ENCODE measurements around the gene PRR5L.

PRR5L gene

GRCh38 chr11:36376888-36377758, 81.0 kb downstream of the PRR5L start:
- peak; percentile 28 for DNase-seq (ENCODE audit: low read depth)

DNA sequence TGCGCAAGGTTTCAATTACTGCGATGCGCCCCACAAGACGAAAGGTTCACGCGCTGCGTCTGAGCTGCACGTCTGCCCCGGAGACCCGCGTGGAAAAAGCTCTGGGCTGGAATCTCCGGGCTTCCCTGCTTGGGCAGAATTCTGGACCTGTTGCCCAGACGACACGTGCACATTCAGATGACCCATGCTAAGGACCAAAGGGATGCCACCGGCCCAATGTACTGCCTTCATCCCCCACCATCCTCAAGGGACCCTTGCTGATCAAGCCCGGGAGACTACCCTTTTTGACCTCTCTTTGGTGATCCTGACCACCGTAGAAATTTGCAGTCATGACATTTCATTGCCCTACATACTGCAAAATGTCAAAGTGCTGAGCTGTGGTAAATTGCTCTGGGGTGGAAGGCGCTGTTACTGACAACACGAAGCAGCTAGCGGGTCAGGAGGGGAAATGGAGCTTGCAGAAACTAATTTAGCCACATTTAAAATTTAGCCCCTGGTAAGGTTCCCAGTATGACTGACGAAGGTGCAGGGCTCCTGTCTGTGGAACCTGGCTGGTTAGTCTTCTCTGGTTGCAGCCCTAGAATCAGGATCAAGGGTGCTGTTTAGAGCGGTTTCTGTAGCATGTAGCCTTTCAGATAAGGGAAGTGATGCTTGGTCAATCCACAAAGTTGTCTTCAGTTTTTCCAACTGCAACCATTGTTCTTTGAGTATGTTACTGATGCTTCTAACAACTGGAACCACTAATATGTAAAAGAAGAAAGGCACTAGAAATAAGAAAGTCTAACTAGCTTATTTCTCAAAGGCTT, 81.9 kb downstream of the PRR5L start:
- no peak for DNase-seq (ENCODE audit: low read depth)

DNA sequence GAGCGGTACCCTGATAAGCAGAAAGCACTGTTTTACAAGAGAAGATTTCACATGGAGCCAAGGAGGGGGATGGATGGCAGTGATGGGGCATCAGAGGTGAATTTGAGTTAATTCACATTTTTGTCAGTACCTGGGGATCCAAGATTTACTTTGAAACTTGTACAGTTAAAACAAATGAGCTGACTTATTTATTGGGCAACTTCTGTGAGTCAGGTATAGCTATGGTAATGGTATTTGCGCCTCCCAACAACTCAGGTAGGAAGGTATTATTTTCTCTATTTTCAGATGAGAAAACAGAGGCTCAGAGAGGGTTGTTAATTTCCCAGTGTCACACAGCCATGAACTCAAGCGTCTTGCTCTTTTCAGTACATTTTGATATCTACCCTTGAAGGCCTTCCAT, 83.6 kb downstream of the PRR5L start:
- no peak for DNase-seq (ENCODE audit: low read depth)

- DNase-seq (ENCODE audit: low read depth) = no peak
Observed at GRCh38 chr11:36380296-36381014, 84.4 kb downstream of the PRR5L start.

DNA sequence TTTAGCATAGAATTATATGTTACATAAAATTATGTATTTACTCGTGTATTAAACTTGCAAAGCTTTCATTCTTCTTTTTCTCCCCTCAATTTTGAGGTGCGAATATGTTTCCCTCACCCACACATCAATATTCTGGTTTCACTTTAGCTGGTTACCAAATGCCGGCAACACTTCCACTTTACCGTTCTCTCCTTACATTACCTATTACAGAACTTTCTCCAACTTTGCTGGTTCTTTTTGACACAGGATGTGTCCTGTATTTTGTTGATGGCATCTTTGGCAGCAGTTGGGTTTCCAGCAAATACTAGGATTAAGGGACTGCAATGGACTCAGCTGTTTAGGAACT, 84.9 kb downstream of the PRR5L start:
- DNase-seq (ENCODE audit: low read depth) = no peak

DNA sequence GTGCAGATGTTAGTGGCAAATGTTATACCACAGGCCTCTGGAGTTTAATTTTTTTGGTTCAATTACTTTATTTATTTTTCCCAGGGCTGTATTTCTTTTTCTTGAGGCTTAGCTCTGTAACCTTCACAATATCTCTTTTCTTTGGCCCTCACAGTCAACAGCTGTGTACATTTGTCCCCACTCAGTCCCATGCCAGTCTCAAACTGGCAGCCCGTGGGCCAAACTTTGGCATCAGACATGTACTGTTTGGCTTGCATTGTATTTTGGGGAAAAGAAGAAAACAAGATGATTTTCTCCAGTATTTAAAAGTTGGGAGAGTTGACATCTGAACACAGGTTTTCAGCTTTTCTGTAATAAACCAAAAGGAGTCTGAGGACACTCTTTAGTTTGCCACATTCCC, 87.1 kb downstream of the PRR5L start:
- no peak for DNase-seq (ENCODE audit: low read depth)

GRCh38 chr11:36385121-36385970, 89.3 kb downstream of the PRR5L start:
- no peak for DNase-seq (ENCODE audit: low read depth)

GRCh38 chr11:36386411-36386810, 90.3 kb downstream of the PRR5L start:
- DNase-seq (ENCODE audit: low read depth) = no peak

DNA sequence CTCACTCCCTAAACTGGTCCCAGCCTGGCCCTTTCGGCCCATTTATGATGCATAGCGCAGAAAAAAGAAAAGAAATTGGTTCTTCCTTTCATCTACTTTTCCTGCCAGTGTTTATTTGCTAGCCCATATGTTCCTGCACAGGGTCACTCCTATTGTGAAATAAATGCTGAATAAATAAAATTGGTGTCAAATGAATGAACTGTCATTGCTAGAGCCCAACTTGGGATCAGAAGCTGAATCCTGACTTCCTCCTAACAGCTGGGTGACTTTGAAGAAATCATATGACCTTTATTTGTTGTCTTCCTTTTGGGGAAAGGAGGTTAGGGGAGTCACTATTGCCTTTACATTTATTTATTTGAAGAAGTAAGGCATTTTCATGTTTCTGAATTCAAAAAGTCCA, 92.0 kb downstream of the PRR5L start:
- no peak for DNase-seq (ENCODE audit: low read depth)

- no peak for DNase-seq (ENCODE audit: low read depth)
Observed at GRCh38 chr11:36388951-36389350, 92.9 kb downstream of the PRR5L start.

- DNase-seq (ENCODE audit: low read depth) = no peak
Observed at GRCh38 chr11:36389811-36390210, 93.7 kb downstream of the PRR5L start.

GRCh38 chr11:36390963-36391471, 94.9 kb downstream of the PRR5L start:
- DNase-seq (ENCODE audit: low read depth) = no peak

- DNase-seq (ENCODE audit: low read depth) = no peak
Observed at GRCh38 chr11:36392196-36392595, 96.1 kb downstream of the PRR5L start.

GRCh38 chr11:36394056-36394455, 98.0 kb downstream of the PRR5L start:
- DNase-seq (ENCODE audit: low read depth) = no peak

- no peak for DNase-seq (ENCODE audit: low read depth)
Observed at GRCh38 chr11:36394926-36395325, 98.8 kb downstream of the PRR5L start.

GRCh38 chr11:36395978-36396736, 100.1 kb downstream of the PRR5L start:
- DNase-seq (ENCODE audit: low read depth) = no peak

- DNase-seq (ENCODE audit: low read depth) = no peak
Observed at GRCh38 chr11:36398231-36398953, 102.3 kb downstream of the PRR5L start.

DNA sequence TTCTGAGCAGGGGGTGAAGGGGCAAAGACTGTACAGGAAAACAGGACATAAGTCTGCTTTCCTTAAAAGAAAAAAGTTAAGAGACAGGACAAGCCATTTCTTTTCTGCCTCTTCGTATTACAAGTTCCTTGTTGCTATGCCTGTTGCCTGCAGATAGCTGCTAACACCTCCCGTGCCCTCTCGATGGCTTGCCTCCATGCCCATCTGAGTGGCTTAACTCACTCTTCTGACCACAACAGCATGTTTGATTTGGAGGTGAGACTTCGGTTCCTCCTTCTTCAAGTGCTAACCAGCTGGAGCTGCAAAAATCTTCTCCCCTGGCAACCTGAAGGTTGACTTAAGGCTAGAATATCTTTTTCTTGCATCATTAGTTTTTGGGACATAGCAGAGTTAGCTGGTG, 103.1 kb downstream of the PRR5L start:
- no peak for DNase-seq (ENCODE audit: low read depth)

DNA sequence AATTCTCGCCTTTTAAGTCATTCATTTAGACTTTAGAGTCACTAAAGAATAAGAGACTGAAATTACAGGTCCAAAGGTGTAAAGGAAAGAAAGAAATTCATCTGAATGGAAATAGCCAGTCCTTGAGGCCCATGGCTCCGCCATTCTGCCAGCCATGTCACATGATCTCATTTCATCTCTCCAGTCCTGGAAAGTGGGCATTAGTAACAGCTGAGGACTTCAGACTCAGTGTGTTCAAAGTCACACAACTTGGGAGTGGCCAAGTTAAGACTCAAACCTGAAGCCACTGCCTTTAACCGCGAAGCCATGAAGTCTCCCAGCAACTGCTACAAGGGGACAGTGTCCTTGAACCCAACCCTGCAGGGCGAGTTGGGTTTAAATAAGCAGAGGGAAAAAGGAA, 103.7 kb downstream of the PRR5L start:
- no peak for DNase-seq (ENCODE audit: low read depth)
